HG03103 (cell line): Measurements from ENCODE around the gene TDRD7.
A peak's percentile ranks its signal among the peaks of the same experiment; 100 is the strongest.

Experiments
- ATAC-seq: cut with Tn5 transposase; IDR thresholded peaks from one replicate; pipeline ENCODE4 v1.9.1; 2021; ENCODE audit warnings: low read depth; ENCODE audit not compliant: unreplicated experiment

Gene TDRD7

GRCh38 chr9:97411789-97412625 is at the start of gene TDRD7:
TDRD7 (plus strand) TSS chr9:97412096; CDS start chr9:97428466, 16,370 bp downstream.
- peak; percentile 68 for ATAC-seq

GRCh38 chr9:97362777-97363545 is 48.9 kb upstream of the TDRD7 start:
- ATAC-seq = no peak

- no peak for ATAC-seq
These were observed 48.1 kb upstream of the TDRD7 start for GRCh38 chr9:97363661-97364299.

- no peak for ATAC-seq
These were observed 47.0 kb upstream of the TDRD7 start for GRCh38 chr9:97364769-97365490.

- no peak for ATAC-seq
These were observed 46.3 kb upstream of the TDRD7 start for GRCh38 chr9:97365634-97366033.

GRCh38 chr9:97366476-97366875 is 45.4 kb upstream of the TDRD7 start:
- ATAC-seq = no peak

GRCh38 chr9:97366889-97367288 is 45.0 kb upstream of the TDRD7 start:
- ATAC-seq = peak; percentile 46

GRCh38 chr9:97367729-97368128 is 44.2 kb upstream of the TDRD7 start:
- ATAC-seq = no peak

- ATAC-seq = no peak
These were observed 42.9 kb upstream of the TDRD7 start for GRCh38 chr9:97368964-97369363.

GRCh38 chr9:97372580-97372979 is 39.3 kb upstream of the TDRD7 start:
- no peak for ATAC-seq

- no peak for ATAC-seq
These were observed 38.6 kb upstream of the TDRD7 start for GRCh38 chr9:97373331-97373730.

- no peak for ATAC-seq
These were observed 37.1 kb upstream of the TDRD7 start for GRCh38 chr9:97374811-97375210.

GRCh38 chr9:97376902-97377301 is 35.0 kb upstream of the TDRD7 start:
- no peak for ATAC-seq

- ATAC-seq = no peak
These were observed 29.7 kb upstream of the TDRD7 start for GRCh38 chr9:97382099-97382718.

GRCh38 chr9:97384406-97385262 is 27.3 kb upstream of the TDRD7 start:
- ATAC-seq = no peak

GRCh38 chr9:97385626-97386264 is 26.2 kb upstream of the TDRD7 start:
- no peak for ATAC-seq

GRCh38 chr9:97386265-97386633 is 25.6 kb upstream of the TDRD7 start:
- no peak for ATAC-seq

GRCh38 chr9:97386733-97387503 is 25.0 kb upstream of the TDRD7 start:
- no peak for ATAC-seq
